Activated naive CD8-positive, alpha-beta T cell treated with anti-CD3 and anti-CD28 coated beads for 36 hours (primary cell): ENCODE measurements around the gene EXOC3L1. TPM values are rescaled to one million over a fixed set of nuclear protein-coding genes. Genes with fewer than 3 reads are reported as not detected.

Experiments used
- DNase-seq: peaks from one replicate; pipeline ENCODE4 v3.0.0; 2021
- H3K27ac Mint-ChIP-seq: one replicate; pipeline ENCODE4 v1.8.0; 2022; ENCODE audit warnings: mild to moderate bottlenecking, moderate library complexity, mixed read lengths
- H3K27me3 Mint-ChIP-seq: one replicate; pipeline ENCODE4 v1.8.0; 2022; ENCODE audit warnings: mild to moderate bottlenecking, mixed read lengths
- H3K36me3 Mint-ChIP-seq: one replicate; pipeline ENCODE4 v1.8.0; 2021; ENCODE audit warnings: mild to moderate bottlenecking, mixed read lengths
- H3K4me1 Mint-ChIP-seq: one replicate; pipeline ENCODE4 v1.8.0; 2021; ENCODE audit warnings: mixed read lengths
- H3K4me3 Mint-ChIP-seq: one replicate; pipeline ENCODE4 v1.8.0; 2022; ENCODE audit warnings: mild to moderate bottlenecking, moderate library complexity, mixed read lengths
- H3K9me3 Mint-ChIP-seq: one replicate; pipeline ENCODE4 v1.8.0; 2022; ENCODE audit warnings: mixed read lengths
- total RNA-seq, 2 experiments: library from RNA; stranded (reverse); gene quantifications; one replicate each; pipeline ENCODE4 v1.2.3, GENCODE V29; 2021

EXOC3L1 gene
- total RNA-seq, 2 experiments from 2014 or later = 0.19 TPM; not detected in 1

- Mint-ChIP-seq H3K27me3 (no peaks in the 10 kb centered on the region), H3K9me3 (no peaks in the 10 kb centered on the region), H3K4me3 (peak overlapping the region; percentile 94), H3K4me1 (peaks cover 27% of the 10 kb centered on the region), H3K36me3 (peaks cover 19% of the 10 kb centered on the region), H3K27ac (peak overlapping the region; percentile 92)
- DNase-seq = no peak
These were observed 38.3 kb upstream of the EXOC3L1 start for GRCh38 chr16:67228034-67228785.

GRCh38 chr16:67227567-67227921, 37.6 kb upstream of the EXOC3L1 start:
- no peaks in the 10 kb centered on the region for H3K9me3 Mint-ChIP-seq
- H3K27ac Mint-ChIP-seq = peak overlapping the region; percentile 92
- H3K4me3 Mint-ChIP-seq = peak overlapping the region; percentile 94
- H3K27me3 Mint-ChIP-seq = no peaks in the 10 kb centered on the region
- H3K4me1 Mint-ChIP-seq = peaks cover 27% of the 10 kb centered on the region
- peaks cover 16% of the 10 kb centered on the region for H3K36me3 Mint-ChIP-seq
- DNase-seq = no peak

DNA sequence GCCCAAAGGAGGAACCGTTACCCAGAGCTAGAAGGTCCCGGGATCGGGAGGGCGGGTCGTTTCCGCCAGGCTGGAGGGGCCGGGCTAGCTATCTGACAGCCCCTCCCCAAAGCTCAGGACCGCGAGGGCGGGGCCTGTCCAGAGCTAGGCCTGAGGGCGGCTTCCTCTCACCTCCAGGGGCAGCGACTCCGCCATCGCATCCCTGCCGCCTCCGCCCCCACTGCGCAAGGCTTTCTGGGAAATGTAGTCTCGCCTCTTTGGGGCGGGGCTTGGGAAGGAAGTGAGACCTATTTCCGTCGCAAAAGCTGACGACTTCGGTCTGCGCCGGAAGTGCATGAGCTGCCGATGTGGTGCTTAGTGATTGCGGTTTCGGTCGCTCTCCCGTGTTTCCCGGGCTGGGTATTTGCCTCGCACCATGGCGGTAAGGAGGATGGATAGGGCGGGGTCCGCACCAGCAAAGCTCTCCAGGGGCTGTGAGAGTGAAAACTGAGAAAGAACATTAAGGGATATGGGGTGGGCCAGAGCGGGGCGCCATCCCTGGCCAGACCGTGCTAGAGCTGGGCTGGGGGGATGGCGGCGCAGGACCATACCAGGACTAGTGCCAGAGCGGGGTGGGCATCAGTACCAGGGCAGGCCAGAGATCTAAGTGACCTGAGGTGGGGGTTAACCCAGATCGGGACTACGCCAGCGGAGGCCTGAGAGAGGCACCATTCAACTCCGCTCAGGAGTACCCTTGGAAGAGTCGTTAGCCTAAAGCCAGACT, 37.0 kb upstream of the EXOC3L1 start, which contains the start of gene TMEM208:
TSS of gene TMEM208 (plus strand) at position 327 of the 763 bp plus-strand sequence. CDS start at position 416, 89 bp downstream.
- Mint-ChIP-seq H3K4me1 (peaks cover 27% of the 10 kb centered on the region), H3K27ac (peak within 1 kb of the TSS; percentile 92), H3K9me3 (no peaks in the 10 kb centered on the region), H3K27me3 (no peaks in the 10 kb centered on the region), H3K36me3 (peaks cover 14% of the 10 kb centered on the region), H3K4me3 (peak within 1 kb of the TSS; percentile 94)
- DNase-seq = peak; percentile 99

DNA sequence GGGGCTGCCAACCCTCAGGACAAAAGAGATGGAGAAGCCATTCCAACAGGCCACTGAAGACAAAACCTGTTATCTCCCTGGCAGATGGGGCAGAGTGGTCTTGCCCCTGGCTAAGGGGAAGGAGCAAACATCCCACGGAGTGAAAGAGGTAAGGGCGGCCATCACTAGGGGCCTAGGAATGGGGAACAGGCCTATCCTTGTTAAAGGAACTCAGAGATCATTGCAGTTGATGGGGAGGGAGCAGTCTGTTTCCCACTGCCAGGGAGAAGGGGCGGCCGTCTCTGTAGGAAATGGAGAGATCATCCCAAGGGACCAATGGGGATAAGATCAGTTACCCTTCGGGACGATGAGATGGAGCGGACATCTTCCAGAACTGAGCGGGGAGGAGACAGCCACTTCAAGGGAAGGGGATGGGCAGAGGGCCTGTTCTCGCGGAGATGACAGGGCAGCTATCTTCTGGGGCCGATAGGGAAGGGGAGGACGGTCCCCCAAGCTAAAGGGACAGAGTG, 36.4 kb upstream of the EXOC3L1 start:
- Mint-ChIP-seq H3K4me1 (peaks cover 27% of the 10 kb centered on the region), H3K4me3 (peak overlapping the region; percentile 94), H3K36me3 (peaks cover 14% of the 10 kb centered on the region), H3K9me3 (no peaks in the 10 kb centered on the region), H3K27me3 (no peaks in the 10 kb centered on the region), H3K27ac (peak overlapping the region; percentile 88)
- no peak for DNase-seq

DNA sequence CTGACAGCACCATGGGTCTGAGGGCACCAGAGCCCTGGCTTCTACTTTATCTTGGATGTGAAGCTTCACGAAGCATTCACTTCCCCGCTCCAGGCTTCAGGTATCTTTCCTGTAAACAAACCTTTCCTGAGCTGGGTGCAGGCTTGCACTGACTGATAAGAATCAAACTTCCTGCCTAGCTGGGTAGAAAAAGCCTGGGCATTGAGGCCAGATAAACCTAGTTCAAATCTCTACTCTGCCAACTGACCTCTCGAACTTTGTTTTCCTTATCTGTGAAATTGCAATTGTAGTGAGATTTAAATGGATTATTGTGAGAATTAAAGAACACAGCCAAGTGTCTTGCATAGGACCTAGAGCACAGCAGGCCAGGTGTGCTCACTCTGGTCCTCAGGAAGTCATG, 34.1 kb upstream of the EXOC3L1 start:
- H3K27ac Mint-ChIP-seq = no peak overlapping the region
- H3K4me3 Mint-ChIP-seq = no peak overlapping the region
- no peaks in the 10 kb centered on the region for H3K27me3 Mint-ChIP-seq
- H3K9me3 Mint-ChIP-seq = no peaks in the 10 kb centered on the region
- DNase-seq = no peak
- H3K4me1 Mint-ChIP-seq = peaks cover 25% of the 10 kb centered on the region
- peaks cover 6% of the 10 kb centered on the region for H3K36me3 Mint-ChIP-seq

GRCh38 chr16:67216612-67217490, 26.9 kb upstream of the EXOC3L1 start:
- Mint-ChIP-seq H3K4me1 (no peaks in the 10 kb centered on the region), H3K9me3 (no peaks in the 10 kb centered on the region), H3K4me3 (no peak overlapping the region), H3K27me3 (no peaks in the 10 kb centered on the region), H3K36me3 (no peaks in the 10 kb centered on the region), H3K27ac (no peak overlapping the region)
- no peak for DNase-seq

DNA sequence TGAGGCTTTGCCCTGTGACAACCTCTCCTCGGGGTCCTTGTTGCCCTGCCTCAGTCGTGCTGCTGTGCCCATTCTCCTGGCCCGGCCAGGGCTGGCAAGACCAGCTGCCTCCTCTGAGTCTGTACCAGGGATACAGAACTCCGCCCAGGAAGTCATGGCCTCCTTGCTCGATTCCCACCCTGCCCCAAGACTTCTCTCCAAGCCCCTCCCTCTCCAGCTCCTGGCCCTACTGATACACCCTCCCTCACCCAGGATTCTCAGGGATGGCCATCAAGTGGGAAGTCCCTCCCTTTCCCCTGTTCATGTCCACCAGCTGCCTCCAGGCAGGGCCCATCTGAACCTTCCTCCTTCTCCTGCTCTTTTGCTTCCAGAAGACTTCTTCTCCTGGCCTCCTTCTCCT, 25.8 kb upstream of the EXOC3L1 start:
- Mint-ChIP-seq H3K27me3 (no peaks in the 10 kb centered on the region), H3K9me3 (no peaks in the 10 kb centered on the region), H3K27ac (no peak overlapping the region), H3K4me1 (no peaks in the 10 kb centered on the region), H3K36me3 (no peaks in the 10 kb centered on the region), H3K4me3 (no peak overlapping the region)
- DNase-seq = no peak

DNA sequence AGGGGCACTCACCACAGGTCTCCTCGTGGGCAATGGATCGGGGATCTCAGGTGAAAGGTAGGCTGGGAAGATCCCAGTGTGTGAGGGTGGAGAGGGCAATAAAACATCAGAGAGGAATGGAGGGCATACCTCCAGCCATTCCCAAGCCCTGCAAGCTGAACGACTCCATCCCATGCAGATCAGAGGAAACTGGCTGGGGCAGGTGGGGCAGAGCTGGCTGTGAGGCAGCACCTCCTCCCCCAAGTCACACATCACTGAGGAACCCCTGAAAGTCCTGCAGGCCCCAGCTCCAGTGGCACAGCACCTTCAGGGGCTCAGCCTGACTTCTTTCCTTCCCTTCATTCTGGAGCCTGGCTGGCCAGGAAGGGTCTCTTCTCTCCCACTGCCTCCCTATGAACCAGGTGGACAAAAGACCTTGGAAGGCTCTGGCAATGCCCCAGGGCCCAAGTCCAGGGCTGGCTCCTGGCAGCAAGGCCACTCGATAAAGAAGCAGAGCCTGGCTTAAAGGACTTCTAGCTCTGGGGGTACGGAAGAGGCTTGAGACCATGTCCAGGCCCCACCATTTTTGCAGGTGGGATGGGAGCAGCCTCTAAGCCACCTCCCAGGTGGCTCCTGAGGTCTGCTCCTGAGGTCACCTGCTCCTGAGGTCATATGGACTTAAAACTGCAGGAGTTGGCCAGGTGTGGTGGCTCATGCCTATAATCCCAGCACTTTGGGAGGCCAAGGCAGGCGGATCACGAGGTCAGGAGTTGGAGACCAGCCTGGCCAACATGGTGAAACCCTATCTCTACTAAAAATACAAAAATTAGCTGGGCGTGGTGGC, 23.5 kb upstream of the EXOC3L1 start:
- DNase-seq = no peak
- no peak overlapping the region for H3K27ac Mint-ChIP-seq
- H3K27me3 Mint-ChIP-seq = no peaks in the 10 kb centered on the region
- no peaks in the 10 kb centered on the region for H3K36me3 Mint-ChIP-seq
- no peaks in the 10 kb centered on the region for H3K4me1 Mint-ChIP-seq
- H3K4me3 Mint-ChIP-seq = no peak overlapping the region
- H3K9me3 Mint-ChIP-seq = no peaks in the 10 kb centered on the region

DNA sequence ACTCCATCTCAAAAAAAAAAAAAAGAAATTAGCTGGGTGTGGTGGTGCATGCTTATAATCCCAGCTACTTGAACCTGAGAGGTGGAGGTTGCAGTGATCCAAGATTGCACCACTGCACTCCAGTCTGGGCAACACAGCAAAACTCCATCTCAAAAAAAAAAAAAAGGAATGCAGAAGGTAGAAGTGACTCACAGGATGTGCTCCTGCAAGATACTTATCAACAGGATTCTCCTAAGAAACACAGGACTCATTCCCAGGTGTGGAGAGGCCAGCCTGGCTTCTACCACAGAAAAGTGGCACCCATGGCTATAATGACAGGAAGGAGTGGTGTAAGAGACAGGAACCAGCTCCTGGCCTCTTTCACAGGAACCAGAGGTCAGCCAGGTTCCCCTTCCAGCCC, 22.8 kb upstream of the EXOC3L1 start:
- Mint-ChIP-seq H3K9me3 (no peaks in the 10 kb centered on the region), H3K36me3 (no peaks in the 10 kb centered on the region), H3K4me3 (no peak overlapping the region), H3K27me3 (no peaks in the 10 kb centered on the region), H3K27ac (no peak overlapping the region), H3K4me1 (no peaks in the 10 kb centered on the region)
- no peak for DNase-seq

DNA sequence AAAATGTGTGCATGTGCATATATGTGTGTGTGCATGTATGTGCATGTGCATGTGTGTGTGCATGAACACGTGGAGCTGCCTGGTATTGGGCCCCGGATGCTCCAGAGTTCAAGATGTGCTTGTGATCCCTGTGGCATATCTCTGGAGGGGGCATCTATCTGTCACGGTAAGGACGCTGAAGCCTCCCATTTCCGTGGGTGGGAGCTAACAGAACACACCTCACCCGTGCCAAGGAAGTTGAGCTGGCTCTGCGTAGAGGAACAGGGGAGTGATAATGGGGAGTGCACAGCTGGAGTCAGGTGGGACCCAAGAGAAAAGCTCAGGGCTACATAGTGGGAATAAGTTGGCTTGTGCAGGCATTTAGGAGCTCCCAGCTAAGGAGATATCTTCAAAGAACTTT, 21.7 kb upstream of the EXOC3L1 start:
- Mint-ChIP-seq H3K27ac (no peak overlapping the region), H3K36me3 (no peaks in the 10 kb centered on the region), H3K27me3 (no peaks in the 10 kb centered on the region), H3K4me3 (no peak overlapping the region), H3K4me1 (no peaks in the 10 kb centered on the region), H3K9me3 (no peaks in the 10 kb centered on the region)
- DNase-seq = no peak

- no peak for DNase-seq
These were observed 20.4 kb upstream of the EXOC3L1 start for GRCh38 chr16:67210069-67210937.

GRCh38 chr16:67209565-67209964, 19.6 kb upstream of the EXOC3L1 start:
- H3K4me3 Mint-ChIP-seq = no peak overlapping the region
- no peak for DNase-seq
- no peaks in the 10 kb centered on the region for H3K9me3 Mint-ChIP-seq
- no peaks in the 10 kb centered on the region for H3K4me1 Mint-ChIP-seq
- H3K27me3 Mint-ChIP-seq = no peaks in the 10 kb centered on the region
- H3K27ac Mint-ChIP-seq = no peak overlapping the region
- no peaks in the 10 kb centered on the region for H3K36me3 Mint-ChIP-seq

More at GRCh38 chr16:67210069-67210937, 20.4 kb upstream of the EXOC3L1 start:
- Mint-ChIP-seq H3K27ac (no peak overlapping the region), H3K27me3 (no peaks in the 10 kb centered on the region), H3K9me3 (no peaks in the 10 kb centered on the region), H3K4me1 (no peaks in the 10 kb centered on the region), H3K4me3 (no peak overlapping the region), H3K36me3 (no peaks in the 10 kb centered on the region)

- no peak overlapping the region for H3K4me3 Mint-ChIP-seq
- H3K9me3 Mint-ChIP-seq = no peaks in the 10 kb centered on the region
- H3K36me3 Mint-ChIP-seq = no peaks in the 10 kb centered on the region
- H3K4me1 Mint-ChIP-seq = no peaks in the 10 kb centered on the region
- no peak for DNase-seq
- no peak overlapping the region for H3K27ac Mint-ChIP-seq
- no peaks in the 10 kb centered on the region for H3K27me3 Mint-ChIP-seq
These were observed 18.4 kb upstream of the EXOC3L1 start for GRCh38 chr16:67208154-67208896.
